K562 (cell line): ENCODE results near the gene PPARD. TPM values are rescaled to one million over a fixed set of nuclear protein-coding genes. Genes with fewer than 3 reads are reported as not detected.

Experiments used
- CCAR2 ChIP-seq: fragments of 200-400 bp; formaldehyde crosslinking; IDR thresholded peaks from 2 replicates; pipeline ENCODE4 v1.6.1; 2017; ENCODE audit warnings: mild to moderate bottlenecking, low read depth, low read length
- ETV5 ChIP-seq: sonication (generic); formaldehyde crosslinking; IDR thresholded peaks from 2 replicates; pipeline ENCODE4 v1.4.0; 2020; ENCODE audit warnings: low read depth, mild to moderate bottlenecking, missing genetic modification reagents
- JUN ChIP-seq, 2 experiments: sonication (generic) in 1 of 2; formaldehyde crosslinking in 1 of 2; IDR thresholded peaks; 2 replicates each; pipeline versions ENCODE4 v1.6.1 to v1.8.0; 2012 to 2022; ENCODE audit warnings: borderline replicate concordance in 2 of 2, mild to moderate bottlenecking in 2 of 2, improper control_type of control experiment in 1 of 2, low read depth in 1 of 2, low read length in 1 of 2, missing genetic modification reagents in 1 of 2
- KDM5B ChIP-seq: fragments of 200-600 bp; sonication (generic); IDR thresholded peaks from 2 replicates; pipeline ENCODE4 v1.6.1; 2012; ENCODE audit warnings: low read depth, mild to moderate bottlenecking, moderate library complexity, low read length, control low read depth, inconsistent platforms; ENCODE audit not compliant: insufficient replicate concordance
- L3MBTL2 ChIP-seq: fragments of 450-650 bp; IDR thresholded peaks from 2 replicates; pipeline ENCODE4 v1.6.1; 2016; ENCODE audit warnings: mild to moderate bottlenecking, moderate library complexity
- MEIS2 ChIP-seq: fragments of 450-650 bp; IDR thresholded peaks from 2 replicates; pipeline ENCODE4 v1.6.1; 2014; ENCODE audit warnings: mild to moderate bottlenecking; ENCODE audit not compliant: partially characterized antibody
- NUFIP1 ChIP-seq: fragments of 450-650 bp; IDR thresholded peaks from 2 replicates; pipeline ENCODE4 v1.6.1; 2018; ENCODE audit not compliant: partially characterized antibody
- OTX1 ChIP-seq: fragments of 450-650 bp; formaldehyde crosslinking; IDR thresholded peaks from 2 replicates; pipeline ENCODE4 v1.4.0; 2022; ENCODE audit warnings: mild to moderate bottlenecking
- RBBP5 ChIP-seq: fragments of 200-600 bp; sonication (generic); IDR thresholded peaks from 2 replicates; pipeline ENCODE4 v1.6.1; 2012; ENCODE audit warnings: borderline replicate concordance, mild to moderate bottlenecking, low read length, control low read depth, inconsistent platforms; ENCODE audit not compliant: insufficient read depth, poor library complexity, severe bottlenecking
- STAT5B ChIP-seq: fragments of 250-450 bp; sonication (Bioruptor Pico); IDR thresholded peaks from 2 replicates; pipeline ENCODE4 v1.8.0; 2021; ENCODE audit warnings: mild to moderate bottlenecking, inconsistent platforms
- TRIM28 ChIP-seq: fragments of 450-650 bp; IDR thresholded peaks from 2 replicates; pipeline ENCODE4 v1.6.1; 2017
- ZNF224 ChIP-seq: sonication (generic); formaldehyde crosslinking; IDR thresholded peaks from 2 replicates; pipeline ENCODE4 v1.8.0; 2022; ENCODE audit warnings: mild to moderate bottlenecking, missing genetic modification reagents
- ZNF263 ChIP-seq: sonication (generic); formaldehyde crosslinking; IDR thresholded peaks from 2 replicates; pipeline ENCODE4 v1.8.0; 2022; ENCODE audit warnings: mild to moderate bottlenecking, missing genetic modification reagents, borderline replicate concordance
- polyA plus RNA-seq, 8 experiments: library from polyadenylated mRNA; depleted of rRNA in 4 of 8; stranded (reverse) in 5 of 8; unstranded in 3 of 8; fragments of >200 nt; fragmentation: Nextera tagmentation in 2 of 8; fragmentation: Illumina TruSeq in 1 of 8; extraction: Ambion mirVana in 2 of 8; extraction: Trizol in 1 of 8; gene quantifications; 2 replicates each; pipeline versions ENCODE4 v1.2.1 to v1.2.3, GENCODE V29; 2011 to 2014; ENCODE audit warnings: inconsistent platforms in 1 of 8, missing spikeins in 1 of 8
- total RNA-seq, 7 experiments: library from RNA; depleted of rRNA in 6 of 7; stranded (reverse); fragments of >200 nt in 6 of 7; fragmentation: Illumina TruSeq in 2 of 7; extraction: Trizol in 2 of 7; gene quantifications; 2 replicates each; pipeline versions ENCODE4 v1.2.1 to v1.2.3, GENCODE V29; 2011 to 2021; ENCODE audit warnings: low replicate concordance in 1 of 7
- TF ChIP-seq, protein P1 (sequence below): fragments of 250-450 bp; sonication (Bioruptor Pico); IDR thresholded peaks from 2 replicates; pipeline ENCODE4 v1.4.0; 2020; ENCODE audit warnings: mild to moderate bottlenecking, moderate library complexity, borderline replicate concordance
- TF ChIP-seq, protein P2 (sequence below): fragments of 250-450 bp; sonication (Bioruptor Pico); IDR thresholded peaks from 2 replicates; pipeline ENCODE4 v1.5.0; 2022; ENCODE audit warnings: mild to moderate bottlenecking
- TF ChIP-seq, protein P3 (sequence below): fragments of 200-400 bp; formaldehyde crosslinking; IDR thresholded peaks from 2 replicates; pipeline ENCODE4 v1.6.1; 2017; ENCODE audit warnings: mild to moderate bottlenecking, low read depth, low read length, moderate library complexity

The PPARD gene
- total and polyA plus RNA-seq, 9 of the 15 experiments (the other 6 are each of a cell fraction or from before 2014, with no cell fraction given): 0.14 to 13.2 (median 3.8) TPM

DNA sequence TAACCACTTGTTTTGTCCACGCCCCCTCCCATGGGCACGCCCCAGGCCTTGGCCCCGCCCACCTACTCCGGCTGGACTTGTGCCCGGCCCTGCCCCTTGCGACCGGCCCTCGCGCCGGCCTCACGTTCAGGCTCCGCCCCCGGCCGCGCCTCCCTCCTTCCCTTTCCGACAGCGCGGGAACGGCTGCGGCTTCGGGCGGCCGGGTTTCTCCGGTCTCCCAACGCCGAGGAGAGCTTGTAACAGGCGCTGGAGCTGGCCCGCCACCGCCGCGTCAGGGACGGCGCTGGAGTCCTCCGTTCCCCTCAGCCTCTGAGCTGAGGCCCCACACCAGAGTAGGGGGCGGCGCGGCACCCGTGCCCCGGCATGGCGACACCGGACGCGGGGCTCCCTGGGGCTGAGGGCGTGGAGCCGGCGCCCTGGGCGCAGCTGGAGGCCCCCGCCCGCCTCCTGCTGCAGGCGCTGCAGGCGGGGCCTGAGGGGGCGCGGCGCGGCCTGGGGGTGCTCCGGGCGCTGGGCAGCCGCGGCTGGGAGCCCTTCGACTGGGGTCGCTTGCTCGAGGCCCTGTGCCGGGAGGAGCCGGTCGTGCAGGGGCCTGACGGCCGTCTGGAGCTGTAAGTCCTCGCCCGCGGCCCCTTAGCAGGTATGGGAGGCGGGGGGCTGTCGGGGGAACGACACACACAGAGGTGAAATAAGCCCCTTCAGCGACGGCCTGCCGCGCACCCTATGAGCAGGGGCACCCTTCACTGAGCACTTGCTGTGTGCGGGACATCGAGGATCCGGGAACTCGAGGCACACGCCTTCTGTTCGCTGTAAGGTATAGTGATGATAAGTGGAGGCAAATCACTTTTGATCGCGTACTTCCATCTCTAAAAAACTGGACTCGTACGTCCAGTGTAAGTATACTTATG is 110.1 kb downstream of the PPARD start, which contains the start of gene FANCE (continued):
- TF ChIP-seq, protein P1, sequence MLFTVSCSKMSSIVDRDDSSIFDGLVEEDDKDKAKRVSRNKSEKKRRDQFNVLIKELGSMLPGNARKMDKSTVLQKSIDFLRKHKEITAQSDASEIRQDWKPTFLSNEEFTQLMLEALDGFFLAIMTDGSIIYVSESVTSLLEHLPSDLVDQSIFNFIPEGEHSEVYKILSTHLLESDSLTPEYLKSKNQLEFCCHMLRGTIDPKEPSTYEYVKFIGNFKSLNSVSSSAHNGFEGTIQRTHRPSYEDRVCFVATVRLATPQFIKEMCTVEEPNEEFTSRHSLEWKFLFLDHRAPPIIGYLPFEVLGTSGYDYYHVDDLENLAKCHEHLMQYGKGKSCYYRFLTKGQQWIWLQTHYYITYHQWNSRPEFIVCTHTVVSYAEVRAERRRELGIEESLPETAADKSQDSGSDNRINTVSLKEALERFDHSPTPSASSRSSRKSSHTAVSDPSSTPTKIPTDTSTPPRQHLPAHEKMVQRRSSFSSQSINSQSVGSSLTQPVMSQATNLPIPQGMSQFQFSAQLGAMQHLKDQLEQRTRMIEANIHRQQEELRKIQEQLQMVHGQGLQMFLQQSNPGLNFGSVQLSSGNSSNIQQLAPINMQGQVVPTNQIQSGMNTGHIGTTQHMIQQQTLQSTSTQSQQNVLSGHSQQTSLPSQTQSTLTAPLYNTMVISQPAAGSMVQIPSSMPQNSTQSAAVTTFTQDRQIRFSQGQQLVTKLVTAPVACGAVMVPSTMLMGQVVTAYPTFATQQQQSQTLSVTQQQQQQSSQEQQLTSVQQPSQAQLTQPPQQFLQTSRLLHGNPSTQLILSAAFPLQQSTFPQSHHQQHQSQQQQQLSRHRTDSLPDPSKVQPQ: no peak
- TF ChIP-seq, protein P2, sequence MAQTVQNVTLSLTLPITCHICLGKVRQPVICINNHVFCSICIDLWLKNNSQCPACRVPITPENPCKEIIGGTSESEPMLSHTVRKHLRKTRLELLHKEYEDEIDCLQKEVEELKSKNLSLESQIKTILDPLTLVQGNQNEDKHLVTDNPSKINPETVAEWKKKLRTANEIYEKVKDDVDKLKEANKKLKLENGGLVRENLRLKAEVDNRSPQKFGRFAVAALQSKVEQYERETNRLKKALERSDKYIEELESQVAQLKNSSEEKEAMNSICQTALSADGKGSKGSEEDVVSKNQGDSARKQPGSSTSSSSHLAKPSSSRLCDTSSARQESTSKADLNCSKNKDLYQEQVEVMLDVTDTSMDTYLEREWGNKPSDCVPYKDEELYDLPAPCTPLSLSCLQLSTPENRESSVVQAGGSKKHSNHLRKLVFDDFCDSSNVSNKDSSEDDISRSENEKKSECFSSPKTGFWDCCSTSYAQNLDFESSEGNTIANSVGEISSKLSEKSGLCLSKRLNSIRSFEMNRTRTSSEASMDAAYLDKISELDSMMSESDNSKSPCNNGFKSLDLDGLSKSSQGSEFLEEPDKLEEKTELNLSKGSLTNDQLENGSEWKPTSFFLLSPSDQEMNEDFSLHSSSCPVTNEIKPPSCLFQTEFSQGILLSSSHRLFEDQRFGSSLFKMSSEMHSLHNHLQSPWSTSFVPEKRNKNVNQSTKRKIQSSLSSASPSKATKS (CRISPR knock-in tag): no peak
- TF ChIP-seq MEIS2 (no peak), CCAR2 (no peak), STAT5B (CRISPR knock-in tag) (no peak), ZNF263 (CRISPR knock-in tag) (no peak), NUFIP1 (no peak), RBBP5 (peak; percentile 82), ETV5 (CRISPR knock-in tag) (peak; percentile 41; the same call in 1 of the 2 replicates), L3MBTL2 (peak; percentile 97), OTX1 (no peak), JUN (IDR thresholded peaks at IDR 0.05; ENCODE audit: borderline replicate concordance, low read depth, low read length) (0 out of 2 replicates have a peak, but pooled peaks have one; percentile 3), JUN (CRISPR knock-in tag; IDR thresholded peaks at IDR 0.05; ENCODE audit: borderline replicate concordance) (peak; percentile 25; the same call in 1 of the 2 replicates), KDM5B (peak; percentile 47), TRIM28 (no peak), ZNF224 (CRISPR knock-in tag) (no peak)
- TF ChIP-seq, protein P3, sequence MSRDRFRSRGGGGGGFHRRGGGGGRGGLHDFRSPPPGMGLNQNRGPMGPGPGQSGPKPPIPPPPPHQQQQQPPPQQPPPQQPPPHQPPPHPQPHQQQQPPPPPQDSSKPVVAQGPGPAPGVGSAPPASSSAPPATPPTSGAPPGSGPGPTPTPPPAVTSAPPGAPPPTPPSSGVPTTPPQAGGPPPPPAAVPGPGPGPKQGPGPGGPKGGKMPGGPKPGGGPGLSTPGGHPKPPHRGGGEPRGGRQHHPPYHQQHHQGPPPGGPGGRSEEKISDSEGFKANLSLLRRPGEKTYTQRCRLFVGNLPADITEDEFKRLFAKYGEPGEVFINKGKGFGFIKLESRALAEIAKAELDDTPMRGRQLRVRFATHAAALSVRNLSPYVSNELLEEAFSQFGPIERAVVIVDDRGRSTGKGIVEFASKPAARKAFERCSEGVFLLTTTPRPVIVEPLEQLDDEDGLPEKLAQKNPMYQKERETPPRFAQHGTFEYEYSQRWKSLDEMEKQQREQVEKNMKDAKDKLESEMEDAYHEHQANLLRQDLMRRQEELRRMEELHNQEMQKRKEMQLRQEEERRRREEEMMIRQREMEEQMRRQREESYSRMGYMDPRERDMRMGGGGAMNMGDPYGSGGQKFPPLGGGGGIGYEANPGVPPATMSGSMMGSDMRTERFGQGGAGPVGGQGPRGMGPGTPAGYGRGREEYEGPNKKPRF: no peak
